ENCODE data around the gene PTPRT. TPM values are rescaled to one million over a fixed set of nuclear protein-coding genes. Genes with fewer than 3 reads are reported as not detected.

Gene PTPRT
- total and polyA plus RNA-seq, 10 of the 15 experiments (the other 5 are each of a cell fraction or from before 2014, with no cell fraction given): not detected

- FAIRE-seq (no peak), ATAC-seq (no peak), DNase-seq (ENCODE audit: low read depth, low spot score) (no peak)
- Histone ChIP-seq H3K27me3 (replicated peaks in 1 of 2; ENCODE audit: control insufficient read depth in 2 of 2, insufficient read depth in 2 of 2, low read length in 1 of 2) (no peaks in the 10 kb centered on the region), H3K27ac (ENCODE audit: control insufficient read depth, insufficient read depth) (no peak overlapping the region), H3K4me3 (no peak overlapping the region), H2AFZ (ENCODE audit: control insufficient read depth, low read depth, low read length) (no peak overlapping the region), H4K20me1 (ENCODE audit: control insufficient read depth, insufficient read depth) (no peaks in the 10 kb centered on the region), H3K79me2 (ENCODE audit: control insufficient read depth, insufficient read depth, low read length) (no peaks in the 10 kb centered on the region), H3K36me3 (ENCODE audit: control insufficient read depth in 2 of 2, insufficient read depth in 2 of 2, low read length in 1 of 2) (no peaks in the 10 kb centered on the region), H3K9ac (ENCODE audit: control insufficient read depth, insufficient read depth, low read length) (no peak overlapping the region), H3K4me1 (ENCODE audit: control insufficient read depth, insufficient read depth, low read length) (no peaks in the 10 kb centered on the region), H3K4me2 (ENCODE audit: control insufficient read depth, insufficient read depth) (no peak overlapping the region), H3K9me3 (replicated peaks; ENCODE audit: control insufficient read depth, insufficient read depth, low read length) (no peaks in the 10 kb centered on the region)
- intact Hi-C loops (cut with micrococcal nuclease; ENCODE audit: unreplicated experiment): no loop called here
- ChIA-PET SMC1A (ENCODE audit: uncharacterized antibody, unreplicated experiment) (no interaction called here), POLR2A (no interaction called here), CTCF (no interaction called here), RAD21 (ENCODE audit: unreplicated experiment) (no interaction called here)
- no peak for TF ChIP-seq IRF3 (IDR thresholded peaks at IDR 0.05)
- no peak for TF ChIP-seq PRDM15 (CRISPR knock-in tag; IDR thresholded peaks at IDR 0.05)
- no peak for TF ChIP-seq ATF3 (IDR thresholded peaks at IDR 0.05; ENCODE audit: borderline replicate concordance, extremely low read depth, low read depth, low read length)
- no peak for TF ChIP-seq NRF1 (conservative IDR thresholded peaks at IDR 0.05; ENCODE audit: low read depth, low read length)
- no peak for TF ChIP-seq SMAD5 (IDR thresholded peaks at IDR 0.05; ENCODE audit: low read depth)
- no peak for TF ChIP-seq RFX5 (IDR thresholded peaks at IDR 0.05; ENCODE audit: low read depth, low read length)
- no peak for TF ChIP-seq E2F8 (IDR thresholded peaks at IDR 0.05; ENCODE audit: low read depth, partially characterized antibody)
- no peak for TF ChIP-seq SP1 (IDR thresholded peaks at IDR 0.05; ENCODE audit: low read depth, low read length)
- BruUV-seq (replicated peaks): no TSS peak
- WGBS (ENCODE audit: insufficient coverage, insufficient replicate concordance, low lambda C conversion rate, missing lambda C conversion rate): 27% methylated on average over 5 of the region's 5 CpGs
- in situ Hi-C loops (cut with MboI): no loop called here
Measured at GRCh38 chr20:42598581-42598980, 591.1 kb downstream of the PTPRT start.
